Endothelial cell of umbilical vein (primary cell): ENCODE results near the gene FAM240B.

Experiments used
- CTCF ChIP-seq, 2 donors: IDR thresholded peaks; 1 replicate in 1 of 2; 2 replicates in 1 of 2; pipeline ENCODE4 v1.5.1; 2011; ENCODE audit warnings: low read length in 2 of 2, mild to moderate bottlenecking in 2 of 2, moderate library complexity in 2 of 2, control low read depth in 1 of 2, inconsistent platforms in 1 of 2, low read depth in 1 of 2; ENCODE audit not compliant: insufficient read depth in 1 of 2; ENCODE audit errors: extremely low read depth in 1 of 2
- EZH2 ChIP-seq: IDR thresholded peaks from 2 replicates; pipeline ENCODE4 v1.6.1; 2012; ENCODE audit warnings: borderline replicate concordance, low read depth, mild to moderate bottlenecking, moderate library complexity, low read length, inconsistent platforms; ENCODE audit not compliant: severe bottlenecking
- POLR2A ChIP-seq: IDR thresholded peaks from 2 replicates; pipeline ENCODE4 v1.6.1; 2012; ENCODE audit warnings: low read depth, mild to moderate bottlenecking, control low read depth, low read length
- TF ChIP-seq, protein P1 (sequence below): IDR thresholded peaks from 2 replicates; pipeline ENCODE4 v1.6.1; 2011; ENCODE audit not compliant: insufficient read depth, insufficient read length

GRCh38 chr9:38656896-38657295 lies 63.0 kb downstream of the FAM240B start:
- TF ChIP-seq CTCF (IDR thresholded peaks at IDR 0.05; ENCODE audit: extremely low read depth in 1 of 2, insufficient read depth in 1 of 2, low read depth in 1 of 2, low read length in 2 of 2) (no peak), EZH2 (no peak), POLR2A (no peak)
- TF ChIP-seq, protein P1, sequence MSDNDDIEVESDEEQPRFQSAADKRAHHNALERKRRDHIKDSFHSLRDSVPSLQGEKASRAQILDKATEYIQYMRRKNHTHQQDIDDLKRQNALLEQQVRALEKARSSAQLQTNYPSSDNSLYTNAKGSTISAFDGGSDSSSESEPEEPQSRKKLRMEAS: no peak
